ENCODE data around the gene UGT1A8. TPM values are rescaled to one million over a fixed set of nuclear protein-coding genes. Genes with fewer than 3 reads are reported as not detected.

UGT1A8 gene
- total RNA-seq, 1 experiment from 2014 or later, result not detected

GRCh38 chr2:233789554-233789953 is 172.1 kb downstream of the UGT1A8 start:
- no peak overlapping the region for H2AFZ ChIP-seq (ENCODE audit: low read depth, low read length, poor library complexity, severe bottlenecking)
- ATAC-seq (no peak), DNase-seq (ENCODE audit: low read depth, low spot score) (no peak)
- intact Hi-C loops (cut with micrococcal nuclease), result no loop called here
- H3K9me3 ChIP-seq (ENCODE audit: control insufficient read depth in 1 of 2, insufficient read depth in 1 of 2, low read depth in 1 of 2, low read length in 2 of 2), result no peaks in the 10 kb centered on the region
- no peak overlapping the region for H3K4me2 ChIP-seq (ENCODE audit: low read length)
- H4K20me1 ChIP-seq (ENCODE audit: insufficient read depth), result no peaks in the 10 kb centered on the region
- H3K4me3 ChIP-seq (replicated peaks in 1 of 2; ENCODE audit: low read depth in 1 of 2, low read length in 2 of 2), result no peak overlapping the region
- H3K27ac ChIP-seq (ENCODE audit: low read depth, low read length), result no peak overlapping the region
- POLR2A ChIA-PET, result no interaction called here
- H3K27me3 ChIP-seq (ENCODE audit: insufficient read depth, low read length), result no peaks in the 10 kb centered on the region
- no peak for TF ChIP-seq ZBTB33 (IDR thresholded peaks at IDR 0.05; ENCODE audit: extremely low read depth, insufficient replicate concordance, low read length)
- no peak for TF ChIP-seq FOSL1 (IDR thresholded peaks at IDR 0.05; ENCODE audit: low read depth)
- TF ChIP-seq ELF1 (IDR thresholded peaks at IDR 0.05; ENCODE audit: borderline replicate concordance, low read depth), result no peak
- no peak for TF ChIP-seq JUND (IDR thresholded peaks at IDR 0.05)
- no peak for TF ChIP-seq POLR2A (IDR thresholded peaks at IDR 0.05; ENCODE audit: borderline replicate concordance, extremely low read depth, insufficient read depth, insufficient read length)
- no peak for TF ChIP-seq YY1 (IDR thresholded peaks at IDR 0.05; ENCODE audit: extremely low read depth, insufficient replicate concordance, low read depth, low read length)
- no peaks in the 10 kb centered on the region for H3K36me3 ChIP-seq (ENCODE audit: control insufficient read depth in 1 of 2, insufficient read depth in 2 of 2, low read length in 2 of 2)
- H3K9me2 ChIP-seq (ENCODE audit: insufficient read depth), result no peaks in the 10 kb centered on the region
- RAD21 ChIA-PET (ENCODE audit: low non-redundant PET in 1 of 2, low total read pairs in 2 of 2, uncharacterized antibody in 2 of 2, unreplicated experiment in 2 of 2), result no interaction called here
- H3K4me1 ChIP-seq (ENCODE audit: control insufficient read depth in 1 of 2, insufficient read depth in 2 of 2, low read length in 2 of 2), result no peaks in the 10 kb centered on the region
- no peak overlapping the region for H3K9ac ChIP-seq (ENCODE audit: low read length)
- no TSS peak for BruUV-seq (replicated peaks)
- CTCF ChIA-PET, result no interaction called here
- H3K79me2 ChIP-seq (ENCODE audit: insufficient read depth, low read length), result no peaks in the 10 kb centered on the region

GRCh38 chr2:233791151-233791882 is 173.9 kb downstream of the UGT1A8 start:
- H3K4me3 ChIP-seq (replicated peaks in 1 of 2; ENCODE audit: low read depth in 1 of 2, low read length in 2 of 2), result no peak overlapping the region
- no peaks in the 10 kb centered on the region for H3K27me3 ChIP-seq (ENCODE audit: insufficient read depth, low read length)
- H3K27ac ChIP-seq (ENCODE audit: low read depth, low read length), result no peak overlapping the region
- H3K9me3 ChIP-seq (ENCODE audit: control insufficient read depth in 1 of 2, insufficient read depth in 1 of 2, low read depth in 1 of 2, low read length in 2 of 2), result no peaks in the 10 kb centered on the region
- POLR2A ChIA-PET, result no interaction called here
- H3K9me2 ChIP-seq (ENCODE audit: insufficient read depth), result no peaks in the 10 kb centered on the region
- H3K4me2 ChIP-seq (ENCODE audit: low read length), result no peak overlapping the region
- no peaks in the 10 kb centered on the region for H3K79me2 ChIP-seq (ENCODE audit: insufficient read depth, low read length)
- no peak for ATAC-seq
- no peak overlapping the region for H3K9ac ChIP-seq (ENCODE audit: low read length)
- no peaks in the 10 kb centered on the region for H3K36me3 ChIP-seq (ENCODE audit: control insufficient read depth in 1 of 2, insufficient read depth in 2 of 2, low read length in 2 of 2)
- RAD21 ChIA-PET (ENCODE audit: low non-redundant PET in 1 of 2, low total read pairs in 2 of 2, uncharacterized antibody in 2 of 2, unreplicated experiment in 2 of 2), result no interaction called here
- CTCF ChIA-PET, result no interaction called here
- no peak for DNase-seq (ENCODE audit: low read depth, low spot score)
- no peaks in the 10 kb centered on the region for H3K4me1 ChIP-seq (ENCODE audit: control insufficient read depth in 1 of 2, insufficient read depth in 2 of 2, low read length in 2 of 2)
- no peak overlapping the region for H2AFZ ChIP-seq (ENCODE audit: low read depth, low read length, poor library complexity, severe bottlenecking)
- BruUV-seq (replicated peaks), result no TSS peak
- intact Hi-C loops (cut with micrococcal nuclease), result no loop called here
- H4K20me1 ChIP-seq (ENCODE audit: insufficient read depth), result no peaks in the 10 kb centered on the region
- TF ChIP-seq POLR2AphosphoS5 (IDR thresholded peaks at IDR 0.05; ENCODE audit: low read depth, low read length), result no peak
- TF ChIP-seq FOSL1 (IDR thresholded peaks at IDR 0.05; ENCODE audit: low read depth), result no peak
- TF ChIP-seq RAD21 (IDR thresholded peaks at IDR 0.05; ENCODE audit: low read depth), result no peak
- no peak for TF ChIP-seq ZFX (IDR thresholded peaks at IDR 0.05)
- no peak for TF ChIP-seq SRF (IDR thresholded peaks at IDR 0.05; ENCODE audit: low read depth)
- no peak for TF ChIP-seq SP1 (IDR thresholded peaks at IDR 0.05; ENCODE audit: low read depth)
- TF ChIP-seq REST (IDR thresholded peaks at IDR 0.05; ENCODE audit: low read depth), result no peak
- TF ChIP-seq EGR1 (IDR thresholded peaks at IDR 0.05; ENCODE audit: low read depth), result no peak
- TF ChIP-seq ELF1 (IDR thresholded peaks at IDR 0.05; ENCODE audit: borderline replicate concordance, low read depth), result no peak
